GM10266 (cell line): ENCODE results near the gene GARNL3.

Experiments used
- DNase-seq: peaks from one replicate; pipeline ENCODE4 v3.0.0; 2012; ENCODE audit errors: extremely low spot score
- CTCF ChIP-seq: IDR thresholded peaks from 2 replicates; pipeline ENCODE4 v1.5.1; 2012; ENCODE audit warnings: mild to moderate bottlenecking, low read depth; ENCODE audit not compliant: control insufficient read depth, insufficient read depth; ENCODE audit errors: missing control alignments

The GARNL3 gene

GRCh38 chr9:127225801-127226625 is 38.6 kb upstream of the GARNL3 start:
- DNase-seq, result peak; percentile 30
- TF ChIP-seq CTCF, result no peak

GRCh38 chr9:127229691-127230417 is 34.7 kb upstream of the GARNL3 start:
- TF ChIP-seq CTCF, result no peak
- no peak for DNase-seq

GRCh38 chr9:127231666-127232065 is 32.9 kb upstream of the GARNL3 start:
- no peak for DNase-seq
- no peak for TF ChIP-seq CTCF

- no peak for TF ChIP-seq CTCF
- DNase-seq, result no peak
Observed at GRCh38 chr9:127232833-127233549, 31.6 kb upstream of the GARNL3 start.

GRCh38 chr9:127233550-127233949 is 31.0 kb upstream of the GARNL3 start:
- TF ChIP-seq CTCF, result no peak
- DNase-seq, result no peak

- no peak for TF ChIP-seq CTCF
- DNase-seq, result no peak
Observed at GRCh38 chr9:127233989-127234388, 30.6 kb upstream of the GARNL3 start.
